Neural cell (in vitro differentiated cells): ENCODE measurements around the gene DEPDC5. TPM values are rescaled to one million over a fixed set of nuclear protein-coding genes. Genes with fewer than 3 reads are reported as not detected.
"Not testable (repeated sequence)": the region's sequence is repeated elsewhere in the genome, so short reads cannot be mapped to it uniquely, and the experiment has no call there.

Source experiments
- H2AFZ ChIP-seq: fragments of 200-600, 300-800 bp; sonication (generic), shearing (Covaris generic); 2 replicates; pipeline ENCODE4 v1.6.0; 2014; ENCODE audit warnings: low read depth, mild to moderate bottlenecking, antibody characterized with exemption, low read length, moderate library complexity
- H3F3A ChIP-seq: fragments of 200-600 bp; shearing (Covaris generic); 2 replicates; pipeline ENCODE4 v1.6.1; 2016; ENCODE audit warnings: mild to moderate bottlenecking, moderate library complexity, mixed read lengths, antibody characterized with exemption, low read length; ENCODE audit not compliant: insufficient read depth, poor library complexity, severe bottlenecking
- H3K27ac ChIP-seq: fragments of 200-600, 300-800 bp; sonication (generic), shearing (Covaris generic); 2 replicates; pipeline ENCODE4 v1.5.1; 2014; ENCODE audit warnings: mild to moderate bottlenecking, low read length, moderate library complexity
- H3K27me3 ChIP-seq: fragments of 300-800, 200-600 bp; sonication (generic), shearing (Covaris generic); 2 replicates; pipeline ENCODE4 v1.6.0; 2014; ENCODE audit warnings: mild to moderate bottlenecking, low read depth, low read length, moderate library complexity; ENCODE audit not compliant: insufficient read depth
- H3K36me3 ChIP-seq: fragments of 300-800, 200-600 bp; sonication (generic), shearing (Covaris generic); 2 replicates; pipeline ENCODE4 v1.5.1; 2014; ENCODE audit warnings: mild to moderate bottlenecking, antibody characterized with exemption, low read length, moderate library complexity; ENCODE audit not compliant: insufficient read depth
- H3K4me2 ChIP-seq: fragments of 300-800, 200-600 bp; sonication (generic), shearing (Covaris generic); 2 replicates; pipeline ENCODE4 v1.6.0; 2014; ENCODE audit warnings: mild to moderate bottlenecking, low read length
- H3K4me3 ChIP-seq: fragments of 300-800, 200-600 bp; sonication (generic), shearing (Covaris generic); 2 replicates; pipeline ENCODE4 v1.5.1; 2014; ENCODE audit warnings: mild to moderate bottlenecking, low read length, moderate library complexity
- H3K79me2 ChIP-seq: fragments of 200-600 bp; shearing (Covaris generic); replicated peaks from 2 replicates; pipeline ENCODE4 v1.6.0; 2014; ENCODE audit warnings: mild to moderate bottlenecking, low read length, moderate library complexity; ENCODE audit not compliant: insufficient read depth
- H3K9ac ChIP-seq: fragments of 300-800, 200-600 bp; sonication (generic), shearing (Covaris generic); 2 replicates; pipeline ENCODE4 v1.6.1; 2016; ENCODE audit warnings: mild to moderate bottlenecking, low read length, mixed read lengths
- H3K9me2 ChIP-seq: fragments of 200-600 bp; shearing (Covaris generic); 2 replicates; pipeline ENCODE4 v1.6.1; 2016; ENCODE audit warnings: mild to moderate bottlenecking, low read length, mixed read lengths; ENCODE audit not compliant: insufficient read depth
- H3K9me3 ChIP-seq: fragments of 200-600, 300-800 bp; sonication (generic), shearing (Covaris generic); 2 replicates; pipeline ENCODE4 v1.6.1; 2016; ENCODE audit warnings: mild to moderate bottlenecking, mixed run types, low read length, moderate library complexity, mixed read lengths
- H4K20me1 ChIP-seq: fragments of 200-600 bp; shearing (Covaris generic); 2 replicates; pipeline ENCODE4 v1.6.1; 2016; ENCODE audit warnings: mild to moderate bottlenecking, mixed run types; ENCODE audit not compliant: insufficient read depth
- EP300 ChIP-seq: fragments of 450-650 bp; conservative IDR thresholded peaks from 2 replicates; pipeline ENCODE4 v1.6.1; 2014; ENCODE audit warnings: antibody characterized with exemption, mild to moderate bottlenecking, moderate library complexity; ENCODE audit not compliant: poor library complexity, severe bottlenecking
- EZH2 ChIP-seq: fragments of 200-600, 300-800 bp; shearing (Covaris generic), sonication (generic); IDR thresholded peaks from 2 replicates; pipeline ENCODE4 v1.6.1; 2014; ENCODE audit warnings: antibody characterized with exemption, low read length, borderline replicate concordance, mild to moderate bottlenecking; ENCODE audit not compliant: insufficient read depth, poor library complexity, severe bottlenecking
- MXI1 ChIP-seq: fragments of 450-650 bp; conservative IDR thresholded peaks from 2 replicates; pipeline ENCODE4 v1.6.1; 2014; ENCODE audit warnings: antibody characterized with exemption, mild to moderate bottlenecking; ENCODE audit not compliant: poor library complexity, severe bottlenecking
- POLR2AphosphoS5 ChIP-seq: IDR thresholded peaks from 2 replicates; pipeline ENCODE4 v1.6.1; 2012
- RAD21 ChIP-seq: fragments of 450-650 bp; conservative IDR thresholded peaks from 2 replicates; pipeline ENCODE4 v1.6.1; 2014; ENCODE audit warnings: antibody characterized with exemption, mild to moderate bottlenecking, moderate library complexity
- SMC3 ChIP-seq: fragments of 450-650 bp; conservative IDR thresholded peaks from 2 replicates; pipeline ENCODE4 v1.6.1; 2014; ENCODE audit warnings: antibody characterized with exemption, mild to moderate bottlenecking, moderate library complexity; ENCODE audit not compliant: poor library complexity
- TAF1 ChIP-seq: IDR thresholded peaks from 2 replicates; pipeline ENCODE4 v1.6.1; 2012; ENCODE audit warnings: low read depth
- polyA minus RNA-seq: library from RNA; depleted of rRNA, polyadenylated mRNA; stranded (reverse); fragments of >200 nt; gene quantifications from 2 replicates; pipeline ENCODE4 v1.2.3, GENCODE V29; 2014
- polyA plus RNA-seq: library from polyadenylated mRNA; depleted of rRNA; stranded (reverse); fragments of >200 nt; gene quantifications from 2 replicates; pipeline ENCODE4 v1.2.3, GENCODE V29; 2014
- TF ChIP-seq, protein P1 (sequence below): IDR thresholded peaks from 2 replicates; pipeline ENCODE4 v1.6.1; 2012; ENCODE audit warnings: borderline replicate concordance
- TF ChIP-seq, protein P2 (sequence below): fragments of 450-650 bp; IDR thresholded peaks from 2 replicates; pipeline ENCODE4 v1.5.1; 2014; ENCODE audit warnings: antibody characterized with exemption, mild to moderate bottlenecking, moderate library complexity; ENCODE audit not compliant: poor library complexity, severe bottlenecking

The DEPDC5 gene
- polyA plus RNA-seq (11.3 and 18.2 TPM in 2 replicates), polyA minus RNA-seq (21.9 and 26.5 TPM in 2 replicates)

DNA sequence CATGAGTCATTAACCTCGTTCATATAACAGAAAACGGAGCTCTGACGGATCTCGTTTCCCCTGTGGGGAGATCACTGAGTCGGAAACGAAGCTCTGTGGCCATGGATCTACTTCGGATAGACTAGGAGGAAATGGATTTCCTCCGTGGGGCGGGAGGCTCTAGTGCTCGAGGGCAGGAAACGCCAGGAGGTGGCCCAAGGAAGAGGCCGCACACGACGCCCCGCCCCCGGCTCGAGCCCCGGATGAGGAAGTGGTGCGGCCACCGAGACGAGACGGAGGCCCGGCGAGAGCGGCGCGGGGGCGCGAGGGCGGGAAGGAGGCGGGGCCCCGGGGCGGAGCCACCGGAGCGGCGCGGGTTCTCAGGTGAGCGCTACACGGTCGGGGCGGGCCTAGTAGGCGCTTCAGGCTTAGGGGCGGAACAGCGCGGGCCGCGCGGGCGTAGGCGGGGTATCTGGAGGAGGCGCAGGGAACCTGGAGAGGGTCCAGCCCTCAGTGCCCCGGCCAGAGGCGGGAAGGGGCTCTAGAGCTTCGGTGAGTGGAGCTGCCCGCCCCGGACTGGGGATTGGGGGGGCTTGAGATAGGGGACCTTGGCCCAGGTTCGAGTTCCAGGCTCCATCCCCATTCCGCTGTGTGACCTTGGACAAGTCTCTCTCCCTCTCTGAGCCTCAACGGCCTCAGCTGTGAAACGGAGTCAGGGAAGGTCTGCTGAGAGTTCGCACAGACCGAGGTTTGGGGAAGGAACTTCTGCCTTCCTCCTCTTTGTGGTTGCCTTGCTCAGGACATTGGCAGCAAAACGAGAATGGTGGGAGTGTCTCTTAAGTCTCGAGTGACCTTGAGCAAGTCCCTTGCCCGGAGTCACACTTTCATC, at the start of gene DEPDC5:
DEPDC5 (plus strand) TSS at position 386 of the 868 bp plus-strand sequence. CDS start 903 bp downstream, outside the sequence.
- Histone ChIP-seq H3K9me3 (no peaks in the 10 kb centered on the region), H2AFZ (peak within 1 kb of the TSS; percentile 67), H3F3A (peaks cover 5% of the 10 kb centered on the region), H3K9me2 (no peaks in the 10 kb centered on the region), H3K9ac (peak within 1 kb of the TSS; percentile 86), H3K4me3 (peak within 1 kb of the TSS; percentile 82), H4K20me1 (no peaks in the 10 kb centered on the region), H3K4me2 (peak within 1 kb of the TSS; percentile 69), H3K79me2 (peaks cover 3% of the 10 kb centered on the region), H3K27ac (peak within 1 kb of the TSS; percentile 94), H3K36me3 (no peaks in the 10 kb centered on the region), H3K27me3 (no peaks in the 10 kb centered on the region)
- TF ChIP-seq, protein P1, sequence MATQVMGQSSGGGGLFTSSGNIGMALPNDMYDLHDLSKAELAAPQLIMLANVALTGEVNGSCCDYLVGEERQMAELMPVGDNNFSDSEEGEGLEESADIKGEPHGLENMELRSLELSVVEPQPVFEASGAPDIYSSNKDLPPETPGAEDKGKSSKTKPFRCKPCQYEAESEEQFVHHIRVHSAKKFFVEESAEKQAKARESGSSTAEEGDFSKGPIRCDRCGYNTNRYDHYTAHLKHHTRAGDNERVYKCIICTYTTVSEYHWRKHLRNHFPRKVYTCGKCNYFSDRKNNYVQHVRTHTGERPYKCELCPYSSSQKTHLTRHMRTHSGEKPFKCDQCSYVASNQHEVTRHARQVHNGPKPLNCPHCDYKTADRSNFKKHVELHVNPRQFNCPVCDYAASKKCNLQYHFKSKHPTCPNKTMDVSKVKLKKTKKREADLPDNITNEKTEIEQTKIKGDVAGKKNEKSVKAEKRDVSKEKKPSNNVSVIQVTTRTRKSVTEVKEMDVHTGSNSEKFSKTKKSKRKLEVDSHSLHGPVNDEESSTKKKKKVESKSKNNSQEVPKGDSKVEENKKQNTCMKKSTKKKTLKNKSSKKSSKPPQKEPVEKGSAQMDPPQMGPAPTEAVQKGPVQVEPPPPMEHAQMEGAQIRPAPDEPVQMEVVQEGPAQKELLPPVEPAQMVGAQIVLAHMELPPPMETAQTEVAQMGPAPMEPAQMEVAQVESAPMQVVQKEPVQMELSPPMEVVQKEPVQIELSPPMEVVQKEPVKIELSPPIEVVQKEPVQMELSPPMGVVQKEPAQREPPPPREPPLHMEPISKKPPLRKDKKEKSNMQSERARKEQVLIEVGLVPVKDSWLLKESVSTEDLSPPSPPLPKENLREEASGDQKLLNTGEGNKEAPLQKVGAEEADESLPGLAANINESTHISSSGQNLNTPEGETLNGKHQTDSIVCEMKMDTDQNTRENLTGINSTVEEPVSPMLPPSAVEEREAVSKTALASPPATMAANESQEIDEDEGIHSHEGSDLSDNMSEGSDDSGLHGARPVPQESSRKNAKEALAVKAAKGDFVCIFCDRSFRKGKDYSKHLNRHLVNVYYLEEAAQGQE: peak; percentile 89
- TF ChIP-seq RAD21 (peak; percentile 13), EZH2 (no peak), POLR2AphosphoS5 (peak; percentile 94), SMC3 (peak; percentile 45), TAF1 (peak; percentile 52), EP300 (no peak), MXI1 (peak; percentile 73)
- TF ChIP-seq, protein P2, sequence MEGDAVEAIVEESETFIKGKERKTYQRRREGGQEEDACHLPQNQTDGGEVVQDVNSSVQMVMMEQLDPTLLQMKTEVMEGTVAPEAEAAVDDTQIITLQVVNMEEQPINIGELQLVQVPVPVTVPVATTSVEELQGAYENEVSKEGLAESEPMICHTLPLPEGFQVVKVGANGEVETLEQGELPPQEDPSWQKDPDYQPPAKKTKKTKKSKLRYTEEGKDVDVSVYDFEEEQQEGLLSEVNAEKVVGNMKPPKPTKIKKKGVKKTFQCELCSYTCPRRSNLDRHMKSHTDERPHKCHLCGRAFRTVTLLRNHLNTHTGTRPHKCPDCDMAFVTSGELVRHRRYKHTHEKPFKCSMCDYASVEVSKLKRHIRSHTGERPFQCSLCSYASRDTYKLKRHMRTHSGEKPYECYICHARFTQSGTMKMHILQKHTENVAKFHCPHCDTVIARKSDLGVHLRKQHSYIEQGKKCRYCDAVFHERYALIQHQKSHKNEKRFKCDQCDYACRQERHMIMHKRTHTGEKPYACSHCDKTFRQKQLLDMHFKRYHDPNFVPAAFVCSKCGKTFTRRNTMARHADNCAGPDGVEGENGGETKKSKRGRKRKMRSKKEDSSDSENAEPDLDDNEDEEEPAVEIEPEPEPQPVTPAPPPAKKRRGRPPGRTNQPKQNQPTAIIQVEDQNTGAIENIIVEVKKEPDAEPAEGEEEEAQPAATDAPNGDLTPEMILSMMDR: peak; percentile 38

DNA sequence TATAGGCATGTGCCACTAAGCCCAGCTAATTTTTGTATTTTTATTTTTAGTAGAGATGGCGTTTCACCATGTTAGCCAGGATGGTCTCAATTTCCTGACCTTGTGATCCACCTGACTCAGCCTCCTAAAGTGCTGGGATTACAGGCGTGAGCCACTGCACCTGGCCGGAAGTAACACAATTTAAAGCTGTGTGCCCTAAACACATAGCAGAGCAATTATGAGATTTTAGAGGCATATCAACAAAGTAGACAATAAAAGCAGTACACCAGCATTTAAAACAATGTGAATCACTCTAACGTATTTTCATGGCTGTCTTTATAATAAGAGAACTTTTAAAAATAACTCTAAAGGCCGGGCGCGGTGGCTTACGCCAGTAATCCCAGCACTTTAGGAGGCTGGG, 46.3 kb upstream of the DEPDC5 start:
- Histone ChIP-seq H3F3A (no peaks in the 10 kb centered on the region), H3K27me3 (no peaks in the 10 kb centered on the region), H3K36me3 (no peaks in the 10 kb centered on the region), H3K79me2 (no peaks in the 10 kb centered on the region), H3K27ac (no peak overlapping the region), H3K9me3 (no peaks in the 10 kb centered on the region), H3K9me2 (no peaks in the 10 kb centered on the region), H3K9ac (no peak overlapping the region), H4K20me1 (no peaks in the 10 kb centered on the region), H2AFZ (no peak overlapping the region), H3K4me3 (no peak overlapping the region), H3K4me2 (no peak overlapping the region)
- TF ChIP-seq MXI1 (no peak), EP300 (no peak), SMC3 (no peak), RAD21 (no peak), POLR2AphosphoS5 (no peak), TAF1 (no peak), EZH2 (no peak)
- TF ChIP-seq, protein P1: no peak
- TF ChIP-seq, protein P2: no peak

DNA sequence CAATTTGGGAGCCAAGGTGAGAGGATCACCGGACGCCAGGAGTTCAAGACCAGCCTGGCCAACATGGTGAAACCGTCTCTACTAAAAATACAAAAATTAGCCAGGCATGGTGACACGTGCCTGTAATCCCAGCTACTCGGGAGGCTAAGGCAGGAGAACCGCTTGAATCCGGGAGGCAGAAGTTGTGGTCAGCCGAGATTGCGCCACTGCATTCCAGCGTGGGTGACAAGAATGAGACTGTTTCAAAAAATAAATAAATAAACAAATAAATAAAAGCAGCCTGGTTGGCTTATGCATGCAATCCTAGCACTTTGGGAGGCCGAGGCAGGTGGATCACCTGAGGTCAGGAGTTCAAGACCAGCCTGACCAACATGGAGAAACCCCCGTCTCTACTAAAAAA, 42.6 kb upstream of the DEPDC5 start:
- not testable (repeated sequence) for H3K9me2 ChIP-seq, H3K9ac ChIP-seq, H3K36me3 ChIP-seq, H2AFZ ChIP-seq, H4K20me1 ChIP-seq, H3K9me3 ChIP-seq, H3K27me3 ChIP-seq, H3K4me2 ChIP-seq, H3K4me3 ChIP-seq, H3K79me2 ChIP-seq, H3K27ac ChIP-seq, H3F3A ChIP-seq
